GM23248 (cell line): ENCODE results near the gene PLK5. TPM values are rescaled to one million over a fixed set of nuclear protein-coding genes. Genes with fewer than 3 reads are reported as not detected.

Experiments
- DNase-seq: peaks from one replicate; pipeline ENCODE4 v3.0.0-alpha.2; 2015
- H2AFZ ChIP-seq: fragments of 200-600 bp; sonication (generic); 2 replicates; pipeline ENCODE4 v1.6.1; 2016; ENCODE audit warnings: antibody characterized with exemption
- H3F3A ChIP-seq: fragments of 200-600 bp; sonication (generic); 2 replicates; pipeline ENCODE4 v1.6.1; 2016; ENCODE audit warnings: mild to moderate bottlenecking, antibody characterized with exemption, mixed run types; ENCODE audit not compliant: insufficient read depth
- H3K27ac ChIP-seq: fragments of 200-600 bp; sonication (generic); 2 replicates; pipeline ENCODE4 v1.5.1; 2016; ENCODE audit warnings: mild to moderate bottlenecking
- H3K27me3 ChIP-seq: fragments of 200-600 bp; sonication (generic); replicated peaks from 2 replicates; pipeline ENCODE4 v1.6.1; 2016; ENCODE audit warnings: mild to moderate bottlenecking; ENCODE audit not compliant: insufficient read depth
- H3K36me3 ChIP-seq: fragments of 200-600 bp; sonication (generic); 2 replicates; pipeline ENCODE4 v1.6.1; 2016; ENCODE audit warnings: low read depth, mild to moderate bottlenecking
- H3K4me1 ChIP-seq: fragments of 200-600 bp; sonication (generic); 2 replicates; pipeline ENCODE4 v1.6.1; 2016; ENCODE audit warnings: mild to moderate bottlenecking; ENCODE audit not compliant: insufficient read depth
- H3K4me2 ChIP-seq: fragments of 200-600 bp; sonication (generic); one replicate; pipeline ENCODE4 v1.6.1; 2016; ENCODE audit warnings: mild to moderate bottlenecking; ENCODE audit not compliant: unreplicated experiment
- H3K4me3 ChIP-seq: fragments of 200-600 bp; sonication (generic); 2 replicates; pipeline ENCODE4 v1.5.1; 2016; ENCODE audit warnings: mild to moderate bottlenecking
- H3K79me2 ChIP-seq: fragments of 200-600 bp; sonication (generic); 2 replicates; pipeline ENCODE4 v1.6.1; 2016; ENCODE audit warnings: mild to moderate bottlenecking; ENCODE audit not compliant: insufficient read depth
- H3K9ac ChIP-seq: fragments of 200-600 bp; sonication (generic); 2 replicates; pipeline ENCODE4 v1.6.1; 2016; ENCODE audit warnings: mild to moderate bottlenecking
- H3K9me2 ChIP-seq: fragments of 200-600 bp; sonication (generic); 2 replicates; pipeline ENCODE4 v1.6.1; 2016; ENCODE audit warnings: mixed run types, mild to moderate bottlenecking, moderate library complexity; ENCODE audit not compliant: insufficient read depth
- H3K9me3 ChIP-seq: fragments of 200-600 bp; sonication (generic); one replicate; pipeline ENCODE4 v1.6.1; 2017; ENCODE audit warnings: low read depth
- H4K20me1 ChIP-seq: fragments of 200-600 bp; sonication (generic); 2 replicates; pipeline ENCODE4 v1.6.0; 2016; ENCODE audit not compliant: insufficient read depth
- EZH2 ChIP-seq: fragments of 200-600 bp; sonication (generic); IDR thresholded peaks from 2 replicates; pipeline ENCODE4 v1.6.1; 2018; ENCODE audit warnings: antibody characterized with exemption, mild to moderate bottlenecking; ENCODE audit not compliant: insufficient read depth, poor library complexity, severe bottlenecking
- EZH2phosphoT487 ChIP-seq: fragments of 200-600 bp; sonication (generic); IDR thresholded peaks from 2 replicates; pipeline ENCODE4 v1.6.1; 2018; ENCODE audit warnings: antibody characterized with exemption, moderate library complexity, mild to moderate bottlenecking, low read depth; ENCODE audit not compliant: insufficient read depth
- WGBS, 2 experiments: methylation state at CpG; one replicate each; pipeline ENCODE4 v1.1.6; 2015 to 2017; ENCODE audit warnings: low lambda C conversion rate in 2 of 2, low coverage in 1 of 2; ENCODE audit errors: missing lambda C conversion rate in 2 of 2; 5-methylcytosine and 5-hydroxymethylcytosine counted together
- in situ Hi-C: fragments of 300-500 bp; cut with MboI; formaldehyde crosslinking; loops from 2 replicates; pipeline ENCODE4 v1.15.0; 2020
- polyA plus RNA-seq: library from polyadenylated mRNA; unstranded; fragments of >200 nt; fragmentation: Nextera tagmentation; extraction: Ambion mirVana; gene quantifications from 2 replicates; pipeline ENCODE4 v1.2.1, GENCODE V29; 2016
- total RNA-seq: library from RNA; depleted of rRNA; stranded (reverse); fragments of >200 nt; shearing (Covaris generic); gene quantifications from 2 replicates; pipeline ENCODE4 v1.2.3, GENCODE V29; 2014

The PLK5 gene
- total and polyA plus RNA-seq, 2 experiments from 2014 or later: not detected

GRCh38 chr19:1572795-1573194 lies 48.9 kb downstream of the PLK5 start:
- H3F3A ChIP-seq: no peaks in the 10 kb centered on the region
- no peak overlapping the region for H2AFZ ChIP-seq
- in situ Hi-C loops: no loop called here
- TF ChIP-seq EZH2 (no peak), EZH2phosphoT487 (no peak)
- H3K9ac ChIP-seq: no peak overlapping the region
- no peaks in the 10 kb centered on the region for H3K36me3 ChIP-seq
- 75 to 76% methylated on average over 9 of the region's 9 CpGs for WGBS, 2 experiments
- no peaks in the 10 kb centered on the region for H3K4me1 ChIP-seq
- H3K4me3 ChIP-seq: no peak overlapping the region
- H3K27ac ChIP-seq: no peak overlapping the region
- H3K9me2 ChIP-seq: no peaks in the 10 kb centered on the region
- H3K79me2 ChIP-seq: no peaks in the 10 kb centered on the region
- no peaks in the 10 kb centered on the region for H4K20me1 ChIP-seq
- no peaks in the 10 kb centered on the region for H3K9me3 ChIP-seq
- DNase-seq: no peak
- no peak overlapping the region for H3K4me2 ChIP-seq
- no peaks in the 10 kb centered on the region for H3K27me3 ChIP-seq

- in situ Hi-C loops: no loop called here
- H3K9ac ChIP-seq: no peak overlapping the region
These were observed 50.7 kb downstream of the PLK5 start for GRCh38 chr19:1574354-1575136.

GRCh38 chr19:1575323-1576241 lies 51.7 kb downstream of the PLK5 start:
- in situ Hi-C loops: no loop called here
- Histone ChIP-seq H3K27ac (no peak overlapping the region), H3K9me2 (no peaks in the 10 kb centered on the region), H3F3A (no peaks in the 10 kb centered on the region), H3K4me2 (no peak overlapping the region), H3K79me2 (no peaks in the 10 kb centered on the region), H3K4me3 (no peak overlapping the region), H4K20me1 (no peaks in the 10 kb centered on the region), H3K27me3 (no peaks in the 10 kb centered on the region), H3K4me1 (no peaks in the 10 kb centered on the region), H2AFZ (no peak overlapping the region), H3K9me3 (no peaks in the 10 kb centered on the region), H3K36me3 (no peaks in the 10 kb centered on the region), H3K9ac (no peak overlapping the region)
- no peak for TF ChIP-seq EZH2phosphoT487
- no peak for TF ChIP-seq EZH2
- no peak for DNase-seq
- WGBS, 2 experiments: 83 to 84% methylated on average over 21 of the region's 22 CpGs

More at GRCh38 chr19:1574354-1575136, 50.7 kb downstream of the PLK5 start:
- no peaks in the 10 kb centered on the region for H3K27me3 ChIP-seq
- no peak overlapping the region for H3K27ac ChIP-seq
- 84 to 89% methylated on average over 29 to 32 of the region's 34 CpGs for WGBS, 2 experiments
- no peaks in the 10 kb centered on the region for H3K79me2 ChIP-seq
- no peaks in the 10 kb centered on the region for H3K9me2 ChIP-seq
- TF ChIP-seq EZH2phosphoT487 (no peak), EZH2 (no peak)
- H4K20me1 ChIP-seq: no peaks in the 10 kb centered on the region
- H3K36me3 ChIP-seq: no peaks in the 10 kb centered on the region
- no peak overlapping the region for H2AFZ ChIP-seq
- H3K4me3 ChIP-seq: no peak overlapping the region
- H3K4me1 ChIP-seq: no peaks in the 10 kb centered on the region
- H3K9me3 ChIP-seq: no peaks in the 10 kb centered on the region
- no peak overlapping the region for H3K4me2 ChIP-seq
- no peaks in the 10 kb centered on the region for H3F3A ChIP-seq
- DNase-seq: no peak

DNA sequence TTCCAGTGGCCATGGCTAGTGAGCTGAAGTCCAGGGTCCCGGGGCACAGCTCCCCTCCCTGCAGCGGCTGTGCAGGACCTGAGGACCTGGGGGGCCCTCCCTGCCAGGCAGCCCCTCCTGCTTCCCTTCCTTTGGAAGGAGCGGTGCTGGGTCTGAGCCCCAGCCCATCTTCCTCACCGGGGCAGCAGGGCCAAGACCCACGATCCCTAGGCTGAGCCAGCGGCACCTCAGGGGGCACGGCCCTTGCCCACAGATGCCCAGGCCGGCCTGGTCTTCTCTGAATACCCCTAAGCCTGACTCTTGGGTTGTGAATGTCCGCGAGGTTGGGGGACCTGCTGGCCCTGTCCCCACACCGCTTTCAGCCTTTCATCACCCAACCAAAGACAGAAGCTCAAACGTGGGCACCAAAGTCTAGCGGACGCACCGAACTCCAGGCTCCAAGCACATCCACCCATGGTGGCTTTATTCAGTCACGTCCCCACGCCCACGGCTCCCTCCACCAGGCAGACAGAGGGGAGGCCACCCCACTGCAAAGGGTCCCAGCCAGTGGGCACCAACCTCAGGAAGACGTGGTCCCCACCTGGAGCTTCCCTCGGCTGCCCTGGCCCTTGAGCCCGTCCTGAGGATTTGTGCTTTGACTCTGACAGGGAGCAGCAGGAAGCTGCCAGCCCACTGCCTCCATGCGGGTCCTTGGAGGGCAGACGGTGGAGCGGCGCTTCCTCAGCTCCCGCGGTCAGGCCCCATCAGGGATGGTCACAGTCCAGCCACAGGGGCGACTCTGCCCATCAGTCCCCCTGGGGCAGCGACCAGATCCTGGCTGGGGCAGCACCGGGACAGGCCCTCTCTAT lies 52.6 kb downstream of the PLK5 start:
- Histone ChIP-seq H3K4me3 (no peak overlapping the region), H3K9ac (no peak overlapping the region), H3K4me2 (no peak overlapping the region), H2AFZ (no peak overlapping the region), H3K36me3 (no peaks in the 10 kb centered on the region), H3K27me3 (no peaks in the 10 kb centered on the region), H3K4me1 (no peaks in the 10 kb centered on the region), H3K9me3 (no peaks in the 10 kb centered on the region), H3K9me2 (no peaks in the 10 kb centered on the region), H3K27ac (no peak overlapping the region), H3F3A (no peaks in the 10 kb centered on the region), H3K79me2 (no peaks in the 10 kb centered on the region), H4K20me1 (no peaks in the 10 kb centered on the region)
- in situ Hi-C loops: no loop called here
- no peak for DNase-seq
- TF ChIP-seq EZH2phosphoT487: no peak
- TF ChIP-seq EZH2: no peak
- WGBS, 2 experiments: 90 to 93% methylated on average over 27 to 30 of the region's 30 CpGs
